ENCODE measurements around the gene NCAPG2. TPM values are rescaled to one million over a fixed set of nuclear protein-coding genes. Genes with fewer than 3 reads are reported as not detected.

NCAPG2 gene
- total RNA-seq, 1 experiment from 2014 or later = 99.4 TPM

GRCh38 chr7:158707610-158708009 is 3.0 kb upstream of the NCAPG2 start:
- Histone ChIP-seq H4K91ac (ENCODE audit: insufficient read length, low read depth, low read length) (no peak overlapping the region), H3K14ac (ENCODE audit: insufficient read depth, low read length) (no peak overlapping the region), H3K27ac (ENCODE audit: insufficient read length, low read depth, low read length) (no peak overlapping the region), H4K8ac (replicated peaks; ENCODE audit: insufficient read length, low read depth, low read length) (no peak overlapping the region), H3K9ac (ENCODE audit: extremely low read depth, insufficient read length, low read length) (no peak overlapping the region), H3K18ac (ENCODE audit: insufficient read length, low read depth, low read length) (no peak overlapping the region), H3K23ac (ENCODE audit: insufficient read length, low read depth, low read length) (no peak overlapping the region), H3K56ac (ENCODE audit: insufficient read length, low read depth, low read length) (no peak overlapping the region), H3K4me1 (ENCODE audit: insufficient read depth, low read length) (no peaks in the 10 kb centered on the region; the same call in 1 of the 2 replicates), H2AFZ (ENCODE audit: low read length) (no peak overlapping the region), H2BK15ac (ENCODE audit: low read depth, low read length) (no peak overlapping the region), H3T11ph (ENCODE audit: low read length) (no peak overlapping the region), H4K5ac (ENCODE audit: insufficient read length, low read depth, low read length) (no peak overlapping the region), H3K79me2 (ENCODE audit: insufficient read depth, low read length) (peaks cover 7% of the 10 kb centered on the region; the same call in 1 of the 2 replicates), H3K9me3 (ENCODE audit: control insufficient read depth, low read depth, low read length) (peaks cover 10% of the 10 kb centered on the region), H3K4ac (ENCODE audit: low read depth, low read length) (no peak overlapping the region), H2AK5ac (ENCODE audit: insufficient read length, low read length) (no peak overlapping the region), H2BK120ac (ENCODE audit: low read depth, low read length, poor library complexity, severe bottlenecking) (no peak overlapping the region), H3K23me2 (ENCODE audit: insufficient read length, low read depth, low read length, poor library complexity, severe bottlenecking) (peaks cover 18% of the 10 kb centered on the region), H3K79me1 (ENCODE audit: insufficient read depth, low read depth, low read length, poor library complexity, severe bottlenecking) (no peaks in the 10 kb centered on the region), H2BK5ac (ENCODE audit: insufficient read length, low read length) (no peak overlapping the region), H2BK20ac (ENCODE audit: low read depth, low read length, poor library complexity, severe bottlenecking) (no peak overlapping the region), H2BK12ac (ENCODE audit: insufficient read length, low read depth, low read length) (no peak overlapping the region), H4K20me1 (ENCODE audit: control insufficient read depth, insufficient read depth, insufficient read length) (no peaks in the 10 kb centered on the region), H3K4me2 (ENCODE audit: insufficient read depth, insufficient read length, low read length) (no peak overlapping the region), H3K27me3 (ENCODE audit: insufficient read depth, low read length) (no peaks in the 10 kb centered on the region)
- H3K27me3 Mint-ChIP-seq (ENCODE audit: low read depth) = no peaks in the 10 kb centered on the region; the same call in 1 of the 2 replicates
- peaks cover 21% of the 10 kb centered on the region in 2 experiments for H3K4me1 Mint-ChIP-seq
- H3K9me3 Mint-ChIP-seq = peaks cover 13% of the 10 kb centered on the region in 2 experiments; a peak in 4 of 5 replicates
- H3K36me3 Mint-ChIP-seq (ENCODE audit: insufficient read depth in 1 of 3, low read depth in 3 of 3) = peaks cover 2 to 13% (median 11%) of the 10 kb centered on the region in 3 experiments; a peak in 6 of 7 replicates
- whole genome bisulfite sequencing (ENCODE audit: extremely low coverage, insufficient read length, low lambda C conversion rate) = no CpG with 5 or more reads among the region's 4 CpGs
- DNase-seq = no peak
- H3K27ac Mint-ChIP-seq = no peak overlapping the region
- no peak overlapping the region for H3K4me3 Mint-ChIP-seq
- TF ChIP-seq, protein P1, sequence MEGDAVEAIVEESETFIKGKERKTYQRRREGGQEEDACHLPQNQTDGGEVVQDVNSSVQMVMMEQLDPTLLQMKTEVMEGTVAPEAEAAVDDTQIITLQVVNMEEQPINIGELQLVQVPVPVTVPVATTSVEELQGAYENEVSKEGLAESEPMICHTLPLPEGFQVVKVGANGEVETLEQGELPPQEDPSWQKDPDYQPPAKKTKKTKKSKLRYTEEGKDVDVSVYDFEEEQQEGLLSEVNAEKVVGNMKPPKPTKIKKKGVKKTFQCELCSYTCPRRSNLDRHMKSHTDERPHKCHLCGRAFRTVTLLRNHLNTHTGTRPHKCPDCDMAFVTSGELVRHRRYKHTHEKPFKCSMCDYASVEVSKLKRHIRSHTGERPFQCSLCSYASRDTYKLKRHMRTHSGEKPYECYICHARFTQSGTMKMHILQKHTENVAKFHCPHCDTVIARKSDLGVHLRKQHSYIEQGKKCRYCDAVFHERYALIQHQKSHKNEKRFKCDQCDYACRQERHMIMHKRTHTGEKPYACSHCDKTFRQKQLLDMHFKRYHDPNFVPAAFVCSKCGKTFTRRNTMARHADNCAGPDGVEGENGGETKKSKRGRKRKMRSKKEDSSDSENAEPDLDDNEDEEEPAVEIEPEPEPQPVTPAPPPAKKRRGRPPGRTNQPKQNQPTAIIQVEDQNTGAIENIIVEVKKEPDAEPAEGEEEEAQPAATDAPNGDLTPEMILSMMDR (conservative IDR thresholded peaks at IDR 0.05) = no peak
